NCI-H2107 (cell line): ENCODE measurements around the gene PKDREJ.

Experiments used
- DNase-seq: peaks from one replicate; lab custom pipeline; 2025; lab: John Stamatoyannopoulos, UW

PKDREJ gene

DNA sequence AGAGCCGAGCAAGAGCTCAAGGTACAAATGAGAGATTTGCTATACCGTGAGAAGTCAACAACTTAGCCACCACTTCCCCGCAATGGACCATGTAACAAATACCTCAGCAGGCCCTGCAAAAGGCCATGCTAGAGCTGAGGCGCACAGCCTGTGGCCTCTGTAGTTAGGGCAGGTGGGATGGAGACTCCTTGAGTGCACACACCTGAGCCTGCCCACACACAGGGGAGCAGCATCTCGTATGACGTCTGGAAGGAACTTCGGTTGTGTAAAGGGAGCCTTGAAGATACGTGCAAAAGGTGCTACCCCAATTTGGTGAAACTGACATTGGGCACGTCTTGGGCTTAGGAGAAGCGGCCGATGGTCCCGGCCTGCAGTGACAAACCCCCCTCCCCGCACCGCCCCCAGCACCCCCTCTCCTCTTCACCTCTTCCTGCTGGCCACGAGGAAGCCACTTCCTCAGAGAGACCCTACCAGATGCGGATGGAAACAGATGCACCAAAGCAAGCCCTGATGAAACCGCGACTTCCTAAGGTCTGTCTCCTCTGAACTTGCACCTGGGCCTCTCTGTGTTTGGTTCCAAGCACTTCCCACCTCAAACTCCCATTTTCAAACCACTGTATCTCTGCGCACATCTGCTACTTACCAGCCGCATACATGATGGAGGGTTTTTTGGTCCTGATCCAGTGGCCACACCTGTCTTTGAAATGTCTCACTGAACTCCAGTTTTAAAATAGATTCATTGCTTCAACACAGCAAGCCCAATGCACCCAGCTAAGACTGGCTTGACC is 23.7 kb downstream of the PKDREJ start:
- no peak for DNase-seq

DNA sequence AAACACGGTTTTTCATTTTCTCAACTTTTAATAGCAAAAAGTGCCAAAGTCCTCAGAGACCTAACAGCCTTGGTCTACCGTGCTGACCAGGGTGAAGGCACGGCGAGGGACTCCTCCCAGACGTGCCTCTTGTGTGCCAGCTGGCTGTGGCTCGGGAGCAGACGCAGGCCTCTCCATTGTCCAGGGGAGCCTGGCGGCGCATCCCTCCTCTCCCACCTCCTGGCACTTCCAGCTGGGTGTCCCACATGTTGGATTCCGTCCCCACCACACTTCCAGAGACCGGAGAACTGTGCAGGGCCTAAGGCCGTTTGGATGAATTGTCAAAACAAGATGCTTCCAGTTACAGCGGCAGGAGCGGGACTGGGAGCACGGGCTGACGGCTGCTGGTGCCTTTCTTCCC is 24.6 kb downstream of the PKDREJ start:
- DNase-seq = no peak

DNA sequence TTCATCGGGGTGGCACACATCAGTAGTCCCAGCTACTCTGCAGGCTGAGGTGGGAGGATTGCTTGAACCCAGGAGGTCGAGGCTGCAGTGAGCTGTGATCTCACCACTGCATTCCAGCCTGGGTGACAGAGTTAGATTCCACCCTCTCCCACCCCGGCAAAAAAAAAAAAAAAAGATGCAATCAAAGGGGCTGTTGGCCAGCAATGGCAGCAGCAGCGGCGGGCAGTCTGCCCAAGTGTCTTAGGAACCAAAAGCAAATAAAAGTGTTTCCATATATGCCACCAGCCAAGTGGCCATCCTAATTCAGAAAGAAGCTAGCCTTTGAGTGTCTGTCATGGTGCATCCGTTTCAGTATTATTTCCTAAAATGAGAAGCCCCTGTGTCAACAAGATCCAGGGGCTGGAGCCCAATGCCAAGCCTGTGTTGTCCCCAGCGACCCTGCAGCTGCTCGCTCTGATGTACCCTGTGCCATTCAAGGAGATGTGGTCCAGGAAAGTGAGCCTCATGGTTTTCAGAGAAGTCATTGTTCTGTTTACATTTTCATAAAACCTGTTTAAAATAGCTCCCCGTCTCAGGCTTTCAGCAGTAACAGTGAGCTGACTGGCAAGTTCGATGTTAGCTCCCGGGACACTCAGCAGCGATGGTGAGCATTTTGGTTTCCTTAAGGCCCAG is 25.6 kb downstream of the PKDREJ start:
- no peak for DNase-seq

DNA sequence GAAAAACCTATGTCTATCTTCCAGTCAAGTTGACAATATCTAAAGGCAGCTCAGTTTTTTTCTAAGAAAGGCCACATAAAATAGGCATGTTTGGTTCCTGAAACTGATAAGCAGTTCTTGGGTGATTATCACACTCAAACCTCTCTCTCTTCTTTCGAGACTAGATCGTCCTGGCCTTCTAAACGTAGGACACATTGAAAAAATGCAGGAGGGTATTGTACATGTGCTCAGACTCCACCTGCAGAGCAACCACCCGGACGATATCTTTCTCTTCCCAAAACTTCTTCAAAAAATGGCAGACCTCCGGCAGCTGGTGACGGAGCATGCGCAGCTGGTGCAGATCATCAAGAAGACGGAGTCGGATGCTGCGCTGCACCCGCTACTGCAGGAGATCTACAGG is 28.2 kb downstream of the PKDREJ start:
- no peak for DNase-seq

DNA sequence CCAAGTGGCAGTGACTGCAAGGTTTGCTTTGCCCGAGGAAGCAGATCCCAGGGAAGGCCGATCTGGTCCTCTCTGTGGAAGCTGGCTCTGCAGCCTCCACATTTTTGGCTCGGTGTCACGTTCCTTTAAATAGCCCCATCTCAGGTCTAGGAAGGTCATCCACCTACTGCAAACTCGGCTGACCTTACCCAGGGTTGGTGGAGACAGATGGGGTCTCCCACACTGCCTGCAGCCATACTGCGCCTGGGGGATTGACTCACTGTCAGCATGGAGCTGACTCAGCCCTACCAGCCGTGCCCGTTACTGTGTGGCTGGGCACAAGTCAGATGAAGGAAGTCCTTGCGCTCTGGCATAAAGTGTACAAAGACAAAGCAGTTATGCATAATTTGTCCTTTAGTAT is 29.9 kb downstream of the PKDREJ start:
- no peak for DNase-seq

DNA sequence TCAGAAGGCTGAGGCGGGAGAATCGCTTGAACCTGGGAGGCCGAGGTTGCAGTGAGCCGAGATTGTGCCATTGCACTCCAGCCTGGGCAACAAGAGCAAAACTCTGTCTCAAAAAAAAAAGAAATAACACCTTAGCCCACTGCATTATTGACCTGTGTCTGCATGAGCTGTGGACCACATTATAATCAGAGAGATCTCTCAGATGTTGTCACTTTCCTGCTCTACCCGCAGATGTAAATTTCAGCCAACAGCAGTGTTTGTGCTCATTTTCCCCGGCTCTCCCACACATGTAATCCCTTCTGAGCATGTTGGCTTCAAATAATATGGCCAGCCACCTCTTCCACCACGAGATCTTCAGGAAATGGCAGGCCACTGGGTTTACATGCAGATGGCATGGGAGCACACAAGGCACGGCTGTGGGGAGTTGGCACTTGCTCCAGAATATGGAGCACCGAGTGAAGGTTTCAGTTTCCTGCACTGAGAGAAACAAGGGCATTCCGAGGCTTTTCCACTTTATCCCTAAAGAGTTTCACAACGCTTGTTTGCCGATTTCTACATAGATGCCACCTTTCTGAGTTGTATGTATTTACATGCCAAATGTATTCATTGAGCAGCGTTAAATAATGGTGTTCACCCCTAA is 32.8 kb downstream of the PKDREJ start:
- DNase-seq = no peak

DNA sequence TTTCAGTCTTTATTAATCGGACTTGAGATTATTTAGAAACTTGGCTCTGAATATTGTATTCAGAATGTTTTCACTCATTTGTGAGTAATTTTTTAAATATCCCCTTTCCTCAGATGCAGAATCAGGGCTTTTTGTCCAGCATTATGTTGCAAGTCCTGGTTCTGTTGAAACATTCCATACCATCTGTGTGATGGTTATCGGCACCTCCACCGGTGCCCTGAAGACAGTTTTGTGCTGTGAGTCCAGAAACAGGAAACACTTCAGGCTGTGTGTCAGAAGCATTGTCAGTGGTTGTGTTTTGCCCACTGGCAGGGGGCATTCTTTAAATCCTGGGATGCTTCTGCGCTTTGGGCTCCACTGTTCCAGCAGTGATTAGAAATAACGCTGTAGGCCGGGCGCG is 33.4 kb downstream of the PKDREJ start:
- DNase-seq = no peak

DNA sequence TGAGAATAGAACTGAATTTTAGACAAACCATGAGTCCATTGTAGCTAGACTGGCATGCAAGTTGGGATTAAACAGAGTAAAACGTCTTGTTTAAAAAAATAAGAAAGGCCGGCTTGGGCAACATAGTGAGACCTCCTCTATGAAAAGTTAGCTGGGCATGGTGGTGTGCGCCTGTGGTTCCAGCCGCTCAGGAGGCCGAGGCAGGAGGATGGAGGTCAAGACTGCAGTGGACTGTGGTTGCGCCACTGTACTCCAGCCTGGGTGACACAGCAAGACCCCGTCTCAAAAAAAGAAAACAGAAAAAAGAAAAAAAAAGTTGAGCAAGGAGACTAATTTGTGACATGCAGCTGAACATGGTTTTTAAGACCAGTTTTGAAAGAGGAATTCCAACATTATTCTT is 36.6 kb downstream of the PKDREJ start:
- DNase-seq = no peak

DNA sequence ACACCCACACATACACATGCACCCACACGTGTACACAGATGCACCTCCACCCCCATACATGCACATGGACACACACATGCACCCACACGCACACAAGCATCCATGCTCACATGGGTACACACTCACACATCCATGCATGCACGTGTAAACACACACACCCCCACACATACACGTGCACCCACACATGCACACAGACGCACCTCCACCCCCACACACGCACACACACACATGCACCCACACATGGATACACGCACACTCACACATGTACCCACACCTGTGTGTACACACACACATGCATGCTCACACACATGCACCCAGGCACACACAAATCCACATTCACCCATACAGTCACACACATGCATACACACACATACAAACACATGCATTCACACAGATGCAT is 37.5 kb downstream of the PKDREJ start:
- DNase-seq = no peak

DNA sequence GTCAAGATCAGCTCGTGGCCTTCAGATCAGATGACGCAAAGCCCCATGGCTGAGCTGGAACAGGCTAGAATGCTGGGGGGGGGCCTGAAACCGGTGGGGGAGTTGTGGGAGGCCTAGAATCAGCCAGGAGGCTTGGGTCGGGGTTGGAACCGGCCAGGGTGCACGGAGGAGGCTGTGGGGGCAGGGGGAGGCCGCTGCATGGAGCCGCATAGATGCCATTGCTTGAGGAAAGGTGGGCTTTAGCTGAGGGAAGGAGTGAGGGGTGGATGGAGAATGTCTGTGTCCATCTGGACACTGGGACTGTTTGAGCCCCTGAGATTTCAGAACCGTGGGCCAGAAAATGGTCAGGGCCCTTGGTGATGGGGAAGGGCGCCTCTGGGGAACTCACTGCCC is 38.2 kb downstream of the PKDREJ start:
- DNase-seq = no peak

DNA sequence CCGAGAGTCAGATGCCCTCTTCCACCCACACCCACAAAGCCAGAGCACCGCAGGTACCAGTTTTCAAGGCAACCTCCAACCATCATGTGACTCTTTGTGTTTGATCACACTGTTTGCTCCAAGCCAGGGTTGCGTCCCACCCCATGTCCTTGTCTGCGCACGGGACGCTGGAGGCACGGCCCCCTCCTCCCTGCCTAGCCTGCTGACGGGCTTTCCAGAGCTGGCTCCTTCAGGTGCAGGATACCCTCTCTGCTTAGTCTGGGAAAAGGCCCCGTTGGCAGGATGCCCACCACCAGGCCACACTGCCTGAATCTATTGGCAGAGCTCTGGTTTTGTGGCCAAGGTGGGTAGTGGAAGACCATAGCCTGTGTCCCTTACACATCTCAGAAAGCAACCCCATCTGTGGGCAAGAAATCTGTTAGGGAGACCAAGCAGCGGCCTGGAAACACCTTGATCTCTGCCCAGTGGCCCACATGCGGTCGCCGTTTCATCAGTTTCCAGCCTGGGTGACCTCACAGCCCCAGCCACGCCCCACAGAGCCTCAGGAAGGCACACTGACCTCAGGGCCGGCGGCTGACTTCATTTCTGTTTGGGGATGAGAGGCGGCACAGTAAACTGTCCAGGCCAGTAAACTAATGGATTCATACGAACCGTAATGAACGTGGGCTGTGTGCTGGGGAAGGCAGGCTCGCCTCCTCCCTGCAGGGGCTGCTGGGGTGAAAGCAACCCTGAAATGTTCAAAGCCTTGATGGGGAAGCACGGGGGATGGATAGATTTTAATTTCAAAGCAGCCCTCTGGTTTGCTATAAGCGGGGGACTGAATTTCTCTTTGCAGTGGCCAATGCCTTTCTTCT is 38.9 kb downstream of the PKDREJ start:
- DNase-seq = no peak

DNA sequence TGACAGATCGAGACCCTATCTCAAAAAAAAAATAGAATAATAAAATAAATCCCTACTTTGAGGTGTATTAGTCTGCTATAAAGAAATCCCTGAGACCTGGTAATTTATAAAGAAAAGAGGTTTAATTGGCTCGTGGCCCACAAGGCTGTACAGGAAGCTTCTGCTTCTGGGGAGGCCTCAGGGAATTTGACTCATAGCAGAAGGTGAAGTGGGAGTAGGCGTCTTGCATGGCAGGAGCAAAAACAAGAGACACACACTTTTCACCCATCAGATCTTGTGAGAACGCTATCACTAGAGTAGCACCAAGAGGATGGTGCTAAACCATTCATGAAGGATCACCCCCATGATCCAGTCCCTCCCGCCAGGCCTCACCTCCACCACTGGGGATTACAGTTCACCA is 42.2 kb downstream of the PKDREJ start:
- no peak for DNase-seq

DNA sequence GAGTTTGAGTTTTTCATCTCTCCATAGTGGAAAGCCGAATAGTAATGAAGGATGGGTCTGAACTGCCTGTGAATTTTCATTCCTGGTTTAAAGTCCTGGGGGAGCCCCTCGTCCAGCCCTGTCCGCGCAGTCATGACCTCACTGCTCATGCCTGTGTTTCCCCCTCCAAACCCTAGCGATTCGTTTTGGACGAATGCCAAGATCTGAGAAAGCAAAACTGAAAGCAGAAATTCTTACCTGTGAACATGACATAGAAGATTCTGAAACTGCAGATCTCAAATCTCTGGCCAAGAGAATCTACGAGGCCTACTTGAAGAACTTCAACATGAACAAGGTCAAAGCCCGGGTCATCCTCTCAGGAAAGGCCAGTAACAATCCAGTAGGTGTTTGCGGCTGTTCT is 43.5 kb downstream of the PKDREJ start:
- no peak for DNase-seq

DNA sequence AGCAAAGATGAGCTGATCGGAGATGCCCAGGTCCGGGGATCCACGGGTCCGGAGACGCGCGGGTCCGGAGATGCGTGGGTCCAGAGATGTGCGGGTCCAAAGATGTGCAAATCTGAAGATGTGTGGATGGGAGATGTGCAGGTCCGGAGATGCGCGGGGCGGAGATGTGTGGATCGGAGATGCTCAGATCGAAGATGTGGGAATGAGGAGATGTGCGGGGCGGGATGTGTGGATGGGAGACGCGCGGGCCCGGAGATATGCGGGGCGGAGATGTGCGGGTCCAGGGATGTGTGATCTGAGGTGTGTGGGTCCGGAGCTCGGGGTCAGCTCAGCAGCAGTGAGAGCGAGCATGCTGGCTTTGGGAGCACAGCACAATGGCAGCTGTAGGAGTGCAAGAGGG is 48.5 kb downstream of the PKDREJ start:
- DNase-seq = no peak

DNA sequence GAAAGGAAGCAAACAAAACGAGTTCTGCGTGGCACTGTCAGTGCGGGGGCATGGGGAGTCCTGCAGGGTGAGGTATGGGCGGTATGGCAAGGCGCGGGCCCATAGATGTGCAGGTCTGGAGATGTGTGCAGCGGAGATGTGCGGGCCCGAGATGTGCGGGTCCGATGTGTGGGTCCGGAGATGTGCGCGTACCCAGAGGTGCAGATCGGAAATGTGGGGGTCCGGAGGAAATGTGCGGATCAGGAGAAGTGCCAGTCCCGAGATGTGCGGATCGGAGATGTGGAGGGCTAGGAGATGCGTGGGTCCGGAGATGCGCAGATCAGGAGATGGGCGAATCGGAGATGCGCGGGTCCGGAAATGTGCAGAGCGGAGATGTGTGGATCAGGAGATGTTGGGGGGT is 49.0 kb downstream of the PKDREJ start:
- DNase-seq = no peak

DNA sequence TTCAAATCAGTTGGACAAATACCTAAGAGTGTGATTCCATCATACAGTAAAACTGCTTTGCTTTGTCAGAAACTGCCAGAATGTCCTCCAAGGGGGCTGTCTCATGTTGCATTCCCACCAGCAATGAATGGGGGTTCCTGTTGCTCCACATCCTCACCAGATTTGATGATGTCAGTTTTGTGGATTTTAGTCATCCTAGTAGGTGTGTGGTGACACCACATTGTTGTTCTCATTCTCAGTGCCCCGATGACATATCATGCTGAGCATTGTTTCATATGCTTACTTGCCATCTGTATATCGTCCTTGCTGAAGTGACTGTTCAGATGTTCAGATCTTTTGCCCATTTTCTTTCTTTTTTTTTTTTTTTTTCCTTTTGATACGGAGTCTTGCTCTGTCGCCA is 50.1 kb downstream of the PKDREJ start:
- no peak for DNase-seq

DNA sequence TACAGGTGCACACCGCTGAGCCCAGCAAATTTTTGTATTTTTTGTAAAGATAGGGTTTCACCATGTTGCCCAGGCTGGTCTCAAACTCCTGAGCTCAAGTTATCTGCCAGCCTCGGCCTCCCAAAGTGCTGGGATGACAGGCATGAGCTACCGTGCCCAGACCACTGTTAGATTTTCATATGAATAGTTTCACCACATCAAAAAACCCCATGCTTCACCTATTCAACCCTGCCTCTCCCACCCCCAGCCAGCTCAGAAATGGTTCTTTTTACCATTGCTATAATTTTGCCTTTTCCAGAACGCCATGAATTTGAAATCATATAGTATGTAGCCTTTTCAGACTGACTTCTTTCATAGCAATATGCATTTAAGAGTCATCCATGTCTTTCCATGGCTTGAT is 50.9 kb downstream of the PKDREJ start:
- DNase-seq = no peak

DNA sequence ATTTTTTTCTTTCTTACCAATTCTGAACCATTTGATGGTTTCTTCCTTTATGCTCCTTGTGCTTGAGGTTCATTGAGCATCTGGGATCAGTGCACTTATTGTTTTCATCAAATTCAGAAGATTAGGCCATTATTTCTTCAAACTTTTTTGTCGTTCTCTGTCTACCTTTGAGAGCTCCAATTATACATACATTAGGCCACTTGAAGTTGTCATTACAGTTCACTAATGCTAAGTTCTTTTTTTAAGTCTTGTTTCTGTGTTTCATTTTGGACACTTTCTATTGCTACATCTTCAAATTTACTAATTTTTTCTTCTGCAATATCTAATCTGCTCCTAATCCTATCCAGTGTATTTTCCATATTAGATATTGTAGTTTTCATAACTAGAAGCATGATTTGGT is 53.9 kb downstream of the PKDREJ start:
- no peak for DNase-seq
